Effector CD4-positive, alpha-beta T cell (primary cell): ENCODE measurements around the gene MPZL3.

ENCODE experiments used
- DNase-seq: peaks from one replicate; pipeline ENCODE4 v3.0.0-alpha.2; 2020

MPZL3 gene

GRCh38 chr11:118264569-118265465, 12.7 kb upstream of the MPZL3 start:
- DNase-seq: no peak

DNA sequence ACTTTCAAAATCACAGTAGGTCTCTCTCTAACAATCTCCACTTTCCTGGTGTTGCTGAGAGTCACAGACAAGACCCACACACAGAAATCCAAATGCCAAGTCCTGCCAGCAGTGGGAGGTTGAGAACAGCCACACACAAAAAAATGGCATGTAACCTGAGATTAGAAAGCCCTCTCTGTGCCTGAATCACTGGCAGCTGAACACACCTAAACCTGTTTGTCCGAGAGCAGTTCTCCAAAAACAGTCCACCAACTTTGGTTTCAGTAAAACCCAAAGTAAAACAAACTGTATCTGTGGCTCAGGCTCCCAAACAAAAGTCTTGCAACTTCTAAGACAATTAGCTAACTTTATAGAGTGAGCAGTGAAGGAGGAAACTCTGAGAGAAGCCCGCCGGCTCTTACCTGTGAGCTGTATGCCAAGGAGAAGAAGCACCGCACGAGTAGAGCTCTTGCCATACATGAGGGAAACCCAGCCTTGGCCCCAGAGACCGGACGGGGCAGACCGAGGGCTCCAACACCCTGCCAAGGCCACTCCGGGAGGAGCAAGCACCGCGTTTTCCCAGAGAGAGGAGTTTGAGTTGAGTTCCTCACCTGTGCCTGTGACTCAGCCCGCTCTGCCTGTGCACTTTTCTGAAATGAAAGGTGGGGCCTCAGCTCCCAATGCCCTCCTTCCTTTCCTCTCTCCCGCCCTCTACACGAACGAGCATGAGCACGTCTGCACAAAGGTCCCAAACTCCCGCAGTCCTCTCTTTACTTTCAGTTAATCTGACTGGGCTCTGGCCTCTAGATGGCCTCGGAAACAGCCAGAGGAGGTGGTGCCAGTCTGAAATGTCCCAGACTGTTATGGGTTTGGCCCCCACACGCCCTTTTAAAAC, 11.8 kb upstream of the MPZL3 start, which contains the start of gene MPZL2:
Gene MPZL2, minus strand, starts transcription at position 603 of the 874 bp plus-strand sequence. Its CDS starts 144 bp downstream, at position 459.
- DNase-seq: no peak

GRCh38 chr11:118263112-118263511, 10.9 kb upstream of the MPZL3 start:
- DNase-seq: no peak

DNA sequence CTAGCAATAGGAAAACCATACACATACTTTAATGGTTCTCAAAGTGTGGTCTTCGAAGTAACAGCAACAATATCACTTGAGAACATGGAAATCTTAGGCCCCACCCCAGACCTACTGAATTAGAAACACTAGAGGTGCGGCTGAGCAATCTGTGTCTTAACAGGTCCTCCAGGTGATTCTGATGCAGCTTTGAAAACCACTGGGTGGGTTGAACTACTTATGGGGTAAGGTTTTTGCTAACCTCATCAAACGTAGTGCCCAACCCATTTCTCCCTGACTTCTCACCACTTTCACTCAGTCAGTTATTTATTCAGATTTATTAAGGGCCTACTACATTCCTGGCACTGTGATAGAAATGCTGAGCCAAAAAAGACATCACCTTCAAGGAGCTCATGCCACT, 8.2 kb upstream of the MPZL3 start:
- no peak for DNase-seq

- DNase-seq: no peak
Measured at GRCh38 chr11:118259138-118259537, 7.0 kb upstream of the MPZL3 start.

GRCh38 chr11:118258410-118258809, 6.2 kb upstream of the MPZL3 start:
- DNase-seq: no peak

GRCh38 chr11:118252688-118253087, 523 bp upstream of the MPZL3 start:
- DNase-seq: no peak

DNA sequence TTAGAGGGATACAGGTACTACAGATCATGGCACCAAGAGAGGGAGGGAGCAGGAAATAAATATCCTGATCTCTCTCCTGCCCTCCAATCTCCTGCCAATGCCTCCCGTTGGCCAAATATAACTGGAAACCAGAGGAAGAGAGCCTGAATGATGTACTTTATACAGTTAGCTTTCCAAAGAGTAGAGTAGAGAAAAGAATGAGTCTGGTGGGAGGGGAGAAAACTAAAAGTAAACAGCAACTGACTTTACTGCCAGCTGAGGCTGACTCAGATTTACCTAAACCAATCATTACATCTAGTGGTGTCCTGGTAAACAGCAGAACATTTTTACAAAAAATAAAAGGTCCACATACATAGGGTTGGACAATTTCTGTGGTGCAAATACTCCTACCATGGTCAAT, 5.1 kb downstream of the MPZL3 start:
- no peak for DNase-seq

GRCh38 chr11:118245936-118246562, 6.1 kb downstream of the MPZL3 start:
- no peak for DNase-seq

DNA sequence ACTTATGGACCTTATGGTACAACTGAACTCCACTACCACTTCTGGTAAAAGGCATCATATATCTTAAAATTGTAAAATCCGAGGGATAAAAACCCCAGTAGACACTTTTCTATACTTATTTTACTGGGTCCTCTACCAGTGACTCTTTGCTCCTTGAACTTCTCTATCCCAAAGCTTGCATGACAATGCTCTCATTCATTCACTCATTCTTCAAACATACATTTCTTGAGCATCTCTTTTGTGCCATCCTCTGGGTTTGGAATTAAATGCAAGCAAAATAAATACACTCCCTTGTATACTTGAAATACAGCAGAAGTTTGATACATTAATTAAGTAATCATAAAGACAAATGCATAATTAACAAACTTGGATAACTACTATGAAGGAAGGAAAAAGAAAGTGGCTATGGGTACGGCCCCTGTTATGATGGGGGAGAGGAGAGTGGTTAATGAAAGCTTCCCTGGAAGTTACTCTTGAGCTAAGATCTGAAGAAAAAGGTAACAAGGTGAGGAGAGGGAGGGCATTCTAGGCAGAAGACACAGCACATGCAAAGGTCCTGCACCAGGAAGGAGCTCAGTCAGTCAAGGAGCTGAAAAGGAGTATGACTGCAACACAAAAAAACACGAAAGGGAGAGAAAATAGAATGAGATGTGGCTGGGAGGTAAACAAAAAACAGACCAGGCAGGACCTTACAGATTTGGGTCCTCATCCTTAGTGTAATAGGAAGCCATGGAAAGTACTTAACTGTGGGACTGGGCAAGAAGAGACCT, 8.0 kb downstream of the MPZL3 start:
- no peak for DNase-seq

- DNase-seq: no peak
Measured at GRCh38 chr11:118243161-118243560, 9.0 kb downstream of the MPZL3 start.

DNA sequence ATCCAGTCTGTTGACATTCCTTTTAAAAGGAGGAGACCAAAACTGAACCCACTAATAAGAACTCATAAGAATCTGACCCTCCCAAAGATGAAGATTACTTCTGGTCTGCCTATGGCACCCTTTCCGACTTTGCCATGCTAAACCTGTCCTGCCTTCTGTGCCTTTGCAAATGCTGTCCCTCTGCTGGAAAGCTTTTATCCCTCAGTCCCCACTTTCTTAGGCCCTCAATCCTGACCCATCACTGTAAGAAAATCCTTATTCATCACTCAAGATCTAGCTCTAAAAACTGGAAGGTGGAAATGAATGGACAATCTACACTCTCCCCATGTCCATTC, 10.4 kb downstream of the MPZL3 start:
- DNase-seq: no peak

DNA sequence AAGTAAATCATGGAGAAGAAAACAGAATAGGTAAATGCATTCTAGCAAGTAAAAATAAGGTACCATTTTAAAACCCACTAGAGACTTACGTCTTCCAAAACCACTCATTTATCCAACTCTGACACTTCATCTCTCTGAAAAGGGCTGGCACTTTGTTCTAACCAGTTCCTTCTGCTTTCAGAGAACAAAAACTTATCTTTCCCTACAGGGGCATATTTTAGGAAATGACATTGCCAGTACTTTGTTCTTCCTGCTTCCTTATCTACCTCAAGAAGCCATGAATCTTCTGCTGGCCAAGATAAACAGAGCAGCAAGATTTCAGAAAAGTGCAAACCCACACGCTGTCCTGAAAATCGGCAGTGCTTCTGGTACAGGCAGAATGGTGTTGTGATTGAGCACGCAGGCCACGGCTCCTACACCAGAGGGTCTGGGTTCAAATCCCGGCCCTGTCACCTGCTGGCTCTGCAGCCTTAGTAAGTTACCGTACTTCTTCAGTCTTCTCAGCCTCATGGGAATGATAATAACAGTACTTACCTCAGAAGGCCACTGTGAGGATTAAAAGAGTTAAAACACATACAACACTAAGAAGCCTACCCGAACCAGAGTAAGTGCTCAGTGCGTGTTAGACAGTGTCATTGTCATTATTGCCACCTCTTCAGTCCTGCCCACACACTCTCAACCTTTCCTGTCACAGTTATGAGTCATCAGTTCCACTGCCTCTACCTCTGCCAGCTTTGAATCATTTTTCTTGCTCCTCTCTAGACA, 11.0 kb downstream of the MPZL3 start:
- DNase-seq: peak; percentile 56

- DNase-seq: no peak
Measured at GRCh38 chr11:118239509-118240205, 12.5 kb downstream of the MPZL3 start.

DNA sequence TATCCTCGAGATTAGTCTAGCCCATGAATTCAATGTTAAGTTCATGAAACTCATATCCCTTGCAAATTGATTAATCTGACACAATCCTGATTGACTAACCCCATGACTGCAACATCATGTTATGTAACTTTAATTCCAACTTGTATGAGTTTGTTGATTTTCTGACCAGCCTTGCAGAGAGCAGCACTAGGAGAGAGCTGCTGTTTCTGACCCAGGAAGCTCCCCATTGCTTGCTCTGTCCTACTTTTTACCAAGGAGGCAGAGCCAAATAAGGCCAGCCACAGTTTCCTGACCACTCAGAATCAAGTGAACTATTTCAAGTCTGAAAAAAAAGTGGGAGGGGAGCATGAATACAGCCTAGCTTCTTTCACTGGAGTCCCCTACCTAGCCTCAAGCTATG, 13.2 kb downstream of the MPZL3 start:
- DNase-seq: no peak

DNA sequence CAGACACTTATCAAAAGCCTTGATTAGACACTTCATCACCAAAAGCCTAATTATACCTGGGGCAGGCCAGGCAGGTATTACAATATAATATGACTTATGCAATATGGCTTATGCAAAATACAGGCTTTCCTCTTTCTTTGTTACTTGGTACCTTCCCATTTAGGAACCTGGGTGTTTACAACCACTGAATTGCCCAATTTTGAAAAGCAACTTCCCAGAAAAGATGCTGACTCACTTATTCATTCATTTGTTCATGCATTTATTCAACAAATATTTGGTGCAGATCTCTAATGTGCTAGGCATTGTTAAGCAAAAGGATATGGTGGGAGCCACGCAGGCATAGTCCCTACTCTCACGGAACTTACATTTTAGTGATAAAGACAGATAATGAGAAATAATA, 13.7 kb downstream of the MPZL3 start:
- no peak for DNase-seq

GRCh38 chr11:118236170-118236569, 16.0 kb downstream of the MPZL3 start:
- DNase-seq: no peak

DNA sequence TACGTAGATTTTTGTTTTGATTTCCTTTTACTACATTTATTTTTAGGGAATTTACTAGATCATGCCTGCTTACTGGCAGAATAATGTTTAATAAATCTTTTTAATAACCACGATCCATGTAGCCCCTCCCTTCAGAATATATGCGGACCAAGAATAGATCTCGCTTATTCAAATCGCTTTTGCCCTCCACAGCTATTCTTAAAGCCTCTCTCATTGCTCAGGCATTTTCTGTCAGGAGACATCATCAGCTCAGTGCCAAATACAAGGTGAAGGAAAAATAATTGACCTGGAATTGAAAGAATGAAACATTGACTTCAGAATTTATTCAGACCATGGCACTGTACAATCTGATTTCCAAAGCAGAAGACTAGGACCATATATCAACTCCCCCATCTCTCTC, 17.3 kb downstream of the MPZL3 start:
- no peak for DNase-seq

DNA sequence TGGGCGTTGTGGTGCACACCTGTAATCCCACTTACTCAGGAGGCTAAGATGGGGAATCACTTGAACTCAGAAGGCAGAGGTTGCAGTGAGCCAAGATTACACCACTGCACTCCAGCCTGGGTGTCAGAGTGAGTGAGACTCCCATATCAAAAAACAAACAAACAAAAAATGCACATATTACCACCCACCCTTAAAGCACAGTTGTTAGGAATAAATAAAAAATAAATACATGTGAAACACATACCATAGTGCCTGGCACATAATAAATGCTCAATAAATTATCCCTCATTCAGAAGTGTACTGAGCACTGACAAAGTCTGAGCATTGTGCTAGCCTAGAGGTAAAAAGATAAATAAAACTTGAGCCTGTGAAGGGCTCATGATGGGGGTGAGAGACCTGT, 18.3 kb downstream of the MPZL3 start:
- DNase-seq: no peak

GRCh38 chr11:118233377-118233776, 18.8 kb downstream of the MPZL3 start:
- DNase-seq: no peak

- DNase-seq: no peak
Measured at GRCh38 chr11:118232659-118233058, 19.5 kb downstream of the MPZL3 start.
